ENCODE data around the gene SDK2.

The SDK2 gene

DNA sequence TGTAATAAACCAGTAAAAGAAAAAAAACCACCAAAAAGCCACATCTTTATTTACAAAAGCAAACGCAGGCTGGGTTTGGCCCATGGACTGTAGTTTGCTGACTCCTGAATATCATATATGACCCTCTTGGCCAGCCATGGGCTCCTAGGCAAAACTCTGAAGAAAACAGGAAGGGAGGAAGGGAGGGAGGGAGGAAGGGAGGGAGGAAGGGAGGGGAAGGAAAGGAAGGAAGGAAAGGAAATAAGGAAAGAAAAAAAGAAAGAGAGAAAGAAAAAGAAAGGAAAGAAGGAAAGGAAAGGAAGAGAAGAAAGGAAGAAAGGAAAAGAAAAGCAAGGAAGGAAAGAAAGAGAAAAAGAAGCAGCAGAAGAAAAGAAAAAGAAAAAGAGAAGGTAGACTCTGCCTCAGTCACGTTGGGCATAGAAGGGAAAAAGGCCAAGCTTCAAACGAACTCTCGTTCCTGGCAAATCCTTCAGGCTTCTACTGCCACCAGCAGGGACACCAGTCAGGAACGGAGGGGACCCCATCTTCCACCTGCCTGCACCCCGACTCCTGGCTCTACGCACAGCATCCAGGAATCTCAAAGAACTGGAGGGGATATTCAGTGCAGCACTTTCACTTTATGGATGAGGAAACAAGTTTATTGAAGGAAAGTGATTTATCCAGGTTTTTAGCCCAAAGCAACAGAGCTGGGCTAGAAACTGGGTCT, 354.5 kb downstream of the SDK2 start:
- no peak for DNase-seq

DNA sequence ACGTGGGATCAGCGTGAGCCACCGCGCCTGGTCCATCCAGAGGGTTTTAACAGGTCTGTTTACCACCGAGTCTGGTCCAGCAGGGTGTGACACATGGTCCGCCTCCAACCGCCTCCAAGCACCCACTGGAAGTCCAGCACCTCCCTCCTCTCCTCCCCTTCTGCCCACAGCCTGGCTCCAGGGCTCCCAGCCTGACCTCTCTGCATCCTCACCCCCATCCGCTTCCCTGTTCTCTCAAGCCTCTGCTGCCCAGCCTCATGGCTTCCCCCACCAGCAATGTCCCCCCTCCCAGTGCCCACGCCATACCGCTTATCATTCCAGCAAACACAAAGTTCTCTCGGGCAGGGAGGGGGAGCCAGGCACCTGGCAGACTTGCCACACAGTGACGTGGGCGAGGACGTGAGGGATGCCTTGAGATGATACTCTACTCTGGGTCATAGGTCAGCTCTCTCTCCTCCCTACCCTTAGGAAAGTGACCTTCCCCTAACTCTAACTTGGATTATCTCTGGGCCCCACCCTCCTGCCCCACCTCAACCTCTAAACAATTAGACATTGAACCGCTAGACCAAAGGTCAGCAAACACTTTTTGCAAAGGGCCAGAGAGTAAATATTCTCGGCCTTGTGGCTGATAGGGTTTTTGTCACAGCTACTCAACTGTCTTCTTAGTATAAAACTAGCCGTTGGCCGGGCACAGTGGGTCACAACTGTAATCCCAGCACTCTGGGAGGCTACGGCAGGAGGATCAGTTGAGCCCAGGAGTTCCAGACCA, 355.5 kb downstream of the SDK2 start:
- no peak for DNase-seq

DNA sequence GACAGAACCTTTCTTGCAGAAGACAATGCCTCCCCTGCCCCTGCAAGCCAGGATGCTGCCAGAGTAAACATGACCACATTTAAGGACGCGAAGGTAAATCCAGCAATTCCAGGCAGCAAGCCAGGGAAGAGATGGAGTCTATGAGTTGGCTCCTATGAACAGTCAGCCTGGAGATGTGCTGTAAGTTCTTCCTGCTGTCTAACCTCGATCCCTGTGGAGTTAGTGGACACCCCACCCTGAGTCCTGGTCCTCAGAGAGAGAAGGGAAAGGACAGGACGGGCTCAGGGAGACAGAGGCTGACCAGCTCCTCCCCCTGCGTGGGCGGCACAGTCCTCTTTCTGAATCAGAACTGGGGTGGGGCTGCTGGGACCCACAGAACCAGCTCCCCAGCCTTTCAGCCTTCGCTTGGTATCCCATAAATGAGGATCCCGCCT, 357.4 kb downstream of the SDK2 start:
- DNase-seq, result no peak

- no peak for DNase-seq
Observed at GRCh38 chr17:73285916-73286862, 358.1 kb downstream of the SDK2 start.

GRCh38 chr17:73285603-73285908, 358.7 kb downstream of the SDK2 start:
- no peak for DNase-seq

GRCh38 chr17:73284906-73285602, 359.2 kb downstream of the SDK2 start:
- DNase-seq, result no peak
